ENCODE data around the gene TARBP2.
"Not testable (repeated sequence)": the region's sequence is repeated elsewhere in the genome, so short reads cannot be mapped to it uniquely, and the experiment has no call there.

TARBP2 gene

DNA sequence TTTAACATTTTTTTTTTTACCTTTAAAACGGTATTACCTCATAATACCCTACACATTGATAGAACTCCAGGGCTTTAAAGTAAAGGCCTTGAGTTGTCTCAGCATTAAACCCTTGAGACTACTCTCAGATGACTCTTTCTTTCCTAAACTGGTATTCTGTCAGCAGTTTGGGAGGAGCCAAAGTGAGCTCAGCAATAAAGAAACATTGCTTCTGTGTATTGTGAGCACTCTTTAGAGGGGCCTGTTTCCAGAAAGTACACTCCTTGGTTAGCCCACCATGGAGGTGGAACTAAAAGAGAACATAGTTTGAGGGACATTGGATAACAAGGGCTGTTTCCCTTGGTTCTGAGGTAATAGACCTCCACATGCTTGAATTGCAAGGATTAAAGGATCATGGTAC lies 22.2 kb upstream of the TARBP2 start:
- no peak for DNase-seq

DNA sequence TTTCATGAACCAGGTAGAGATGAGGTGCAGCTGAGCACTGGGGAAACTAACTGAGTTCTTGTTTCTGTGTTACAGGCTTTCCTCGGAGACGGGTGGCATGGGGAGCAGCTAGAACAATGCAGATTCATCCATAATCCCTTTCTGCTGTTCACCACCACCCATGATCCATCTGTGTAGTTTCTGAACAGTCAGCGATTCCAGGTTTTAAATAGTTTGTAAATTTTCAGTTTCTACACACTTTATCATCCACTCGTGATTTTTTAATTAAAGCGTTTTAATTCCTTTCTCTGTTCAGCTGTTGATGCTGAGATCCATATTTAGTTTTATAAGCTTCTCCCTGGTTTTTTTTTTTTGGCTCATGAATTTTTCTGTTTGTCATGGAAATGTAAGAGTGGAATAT lies 21.8 kb upstream of the TARBP2 start:
- no peak for DNase-seq

DNA sequence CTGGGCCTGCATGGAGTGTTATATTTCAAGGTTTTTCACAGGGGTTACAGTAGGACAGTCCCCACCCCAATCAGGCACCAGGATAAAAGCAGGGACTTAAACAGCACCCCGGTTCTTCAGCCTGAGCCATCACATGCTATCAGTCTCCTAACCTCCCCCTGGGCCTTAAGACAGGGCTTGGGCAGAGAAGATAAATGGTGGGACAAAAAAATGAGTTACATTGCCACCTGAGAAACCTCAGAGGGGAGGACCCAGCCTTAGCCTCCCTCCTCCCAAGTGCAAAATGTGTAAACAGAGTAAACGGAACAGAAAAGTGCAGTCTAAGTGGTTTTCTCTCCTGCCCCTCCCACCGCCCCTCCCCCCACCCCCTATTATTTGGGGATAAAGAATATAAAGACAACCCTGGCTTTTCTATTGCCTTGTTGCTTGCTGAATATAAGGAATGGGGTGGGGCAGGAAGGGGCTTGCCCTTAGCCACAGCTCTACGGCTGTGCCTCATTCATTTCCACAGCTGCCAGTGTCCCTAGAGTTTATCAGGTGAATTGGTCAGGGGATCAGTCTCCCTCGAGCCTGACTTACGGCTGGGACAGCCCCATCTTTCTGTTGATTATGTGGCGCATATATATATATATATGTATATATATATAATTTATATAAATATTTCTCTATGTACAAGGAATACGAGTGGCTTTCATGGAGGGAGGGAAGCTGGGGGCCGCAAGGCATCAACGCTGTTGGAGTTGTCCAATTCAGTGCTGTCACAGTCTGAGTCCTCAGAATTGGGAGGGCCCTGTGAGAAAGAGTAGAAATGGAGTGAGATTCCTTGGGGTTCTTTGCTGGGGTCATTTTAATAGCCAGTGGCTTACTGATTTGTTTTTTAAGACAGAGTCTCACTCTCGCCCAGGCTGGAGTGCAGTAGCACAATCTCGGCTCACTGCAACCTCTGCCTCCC lies 20.3 kb upstream of the TARBP2 start:
- DNase-seq = no peak

DNA sequence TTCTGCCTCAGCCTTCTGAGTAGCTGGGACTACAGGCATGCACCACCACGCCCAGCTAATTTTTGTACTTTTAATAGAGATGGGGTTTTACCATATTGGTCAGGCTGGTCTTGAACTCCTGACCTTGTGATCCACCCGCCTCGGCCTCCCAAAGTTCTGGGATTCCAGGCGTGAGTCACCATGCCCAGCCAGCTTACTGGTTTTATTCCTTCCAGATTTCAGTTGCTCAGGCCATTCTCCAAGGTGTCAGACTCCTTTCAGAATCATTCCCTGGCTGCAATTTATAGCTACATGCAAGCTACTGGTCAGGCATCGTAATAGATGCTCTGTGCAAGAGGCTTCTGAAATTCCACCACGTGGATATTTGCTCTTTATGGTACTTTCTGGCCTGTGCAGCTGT lies 19.6 kb upstream of the TARBP2 start:
- DNase-seq = not testable (repeated sequence)

DNA sequence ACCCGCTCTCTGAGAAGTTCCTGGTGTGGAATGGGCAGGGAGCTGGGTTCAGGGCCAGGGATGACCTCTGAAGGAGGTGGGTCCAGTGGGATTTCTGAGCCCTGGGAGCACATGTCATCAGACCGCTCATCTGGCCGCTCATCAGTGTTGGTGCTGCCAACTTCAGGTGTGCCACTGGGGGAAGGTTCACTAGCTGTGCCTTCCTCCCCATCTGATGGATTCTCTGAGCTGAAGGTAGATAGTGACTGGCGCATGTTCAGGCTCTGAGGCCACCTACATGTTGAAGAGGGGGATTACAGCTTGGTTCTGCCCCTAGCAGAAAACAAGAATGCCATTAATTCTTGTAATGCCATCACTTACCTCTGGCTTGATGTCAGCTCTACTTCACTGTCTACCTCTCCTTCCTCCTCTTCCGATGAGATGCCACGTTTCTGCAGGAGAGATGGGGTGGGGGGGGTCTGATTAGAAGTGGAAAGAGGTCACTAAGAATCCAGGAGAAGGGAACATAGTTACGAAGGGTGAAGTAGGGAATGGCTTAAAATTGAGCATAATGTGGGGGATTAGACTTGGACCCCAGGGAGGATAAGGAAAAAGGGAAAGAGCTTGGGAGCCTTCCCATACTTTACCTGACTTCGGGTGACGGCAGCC lies 19.0 kb upstream of the TARBP2 start:
- DNase-seq = no peak

DNA sequence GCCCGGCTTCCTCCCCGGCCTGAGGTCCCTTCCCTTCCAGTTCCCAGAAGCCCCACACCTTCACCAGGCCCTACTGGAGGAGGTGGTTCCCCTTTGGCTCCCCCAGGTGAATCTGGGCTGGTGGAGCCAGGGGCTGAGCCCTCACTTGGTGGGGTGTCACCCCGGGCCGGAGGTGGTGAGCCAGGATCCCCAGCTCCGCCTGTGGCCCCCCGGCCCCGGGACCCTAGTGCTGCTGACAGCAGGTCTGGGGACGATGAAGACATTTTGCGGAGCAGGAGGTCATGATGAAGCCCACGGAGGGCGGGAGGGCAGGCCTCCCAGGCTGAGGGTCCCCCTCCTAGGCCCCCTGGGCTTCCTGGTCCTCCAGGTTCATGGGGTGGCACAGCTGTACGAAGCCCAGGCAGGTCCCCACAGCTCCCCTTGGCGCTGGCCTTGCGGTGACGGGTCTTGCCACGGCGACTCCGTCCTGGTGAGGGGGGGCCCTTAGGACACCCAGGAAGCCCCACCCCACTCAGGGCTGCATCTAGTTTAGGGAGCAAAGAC lies 18.4 kb upstream of the TARBP2 start:
- DNase-seq = no peak

DNA sequence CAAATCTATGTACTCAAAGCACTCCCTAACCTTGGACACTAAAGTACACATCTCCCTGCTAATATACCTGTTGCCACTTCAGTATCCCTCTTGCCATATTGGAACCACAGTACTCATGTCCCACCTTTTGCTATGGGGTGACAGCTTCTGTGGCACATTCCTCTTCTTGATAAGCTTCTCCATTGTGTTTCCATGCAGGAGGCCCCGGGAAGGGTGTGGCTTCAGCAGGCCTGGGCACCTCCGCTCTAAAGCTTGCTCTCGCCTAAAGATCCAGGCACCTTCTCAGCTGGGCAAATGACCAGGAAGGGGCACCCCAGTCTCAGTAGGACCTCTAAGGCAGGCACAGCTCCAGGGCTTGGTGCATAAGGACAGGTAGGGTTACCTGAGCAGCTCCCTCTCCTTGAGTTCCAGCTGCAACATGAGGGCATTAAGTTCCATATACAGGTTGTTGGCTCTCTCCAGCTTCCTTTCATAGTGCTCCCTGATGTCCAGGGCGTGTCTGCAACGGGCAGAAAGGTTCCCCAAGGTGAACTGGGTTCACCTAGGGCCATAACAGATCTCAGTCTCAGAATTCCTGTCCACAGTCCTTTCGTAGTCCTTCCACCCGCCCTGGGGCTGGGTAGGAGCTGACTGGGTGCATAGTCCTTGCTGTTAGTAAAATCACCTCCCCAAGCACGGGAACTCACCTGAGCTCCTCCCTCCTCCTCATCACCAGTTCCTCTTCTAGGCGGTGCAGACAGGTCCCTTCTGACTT lies 17.7 kb upstream of the TARBP2 start:
- DNase-seq = no peak

DNA sequence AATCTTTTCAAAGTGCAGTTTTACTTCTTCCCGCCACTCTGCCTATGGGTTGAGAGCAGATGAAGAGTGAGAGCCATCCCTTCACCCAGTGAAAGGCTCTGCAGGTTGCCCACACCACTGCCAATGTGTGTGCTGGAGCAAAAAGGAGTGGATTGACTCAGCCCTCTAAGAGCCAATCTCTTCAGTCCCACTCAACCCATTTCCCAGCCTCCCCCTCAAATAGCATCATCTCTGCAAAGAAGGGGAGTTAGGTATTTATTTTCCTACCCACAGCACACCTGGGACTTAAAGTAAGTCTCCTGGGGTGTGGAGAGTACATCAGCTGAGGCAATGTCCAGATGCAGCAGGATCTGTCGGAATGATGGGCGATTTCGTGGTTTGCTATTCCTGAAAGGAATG lies 17.1 kb upstream of the TARBP2 start:
- DNase-seq = no peak

DNA sequence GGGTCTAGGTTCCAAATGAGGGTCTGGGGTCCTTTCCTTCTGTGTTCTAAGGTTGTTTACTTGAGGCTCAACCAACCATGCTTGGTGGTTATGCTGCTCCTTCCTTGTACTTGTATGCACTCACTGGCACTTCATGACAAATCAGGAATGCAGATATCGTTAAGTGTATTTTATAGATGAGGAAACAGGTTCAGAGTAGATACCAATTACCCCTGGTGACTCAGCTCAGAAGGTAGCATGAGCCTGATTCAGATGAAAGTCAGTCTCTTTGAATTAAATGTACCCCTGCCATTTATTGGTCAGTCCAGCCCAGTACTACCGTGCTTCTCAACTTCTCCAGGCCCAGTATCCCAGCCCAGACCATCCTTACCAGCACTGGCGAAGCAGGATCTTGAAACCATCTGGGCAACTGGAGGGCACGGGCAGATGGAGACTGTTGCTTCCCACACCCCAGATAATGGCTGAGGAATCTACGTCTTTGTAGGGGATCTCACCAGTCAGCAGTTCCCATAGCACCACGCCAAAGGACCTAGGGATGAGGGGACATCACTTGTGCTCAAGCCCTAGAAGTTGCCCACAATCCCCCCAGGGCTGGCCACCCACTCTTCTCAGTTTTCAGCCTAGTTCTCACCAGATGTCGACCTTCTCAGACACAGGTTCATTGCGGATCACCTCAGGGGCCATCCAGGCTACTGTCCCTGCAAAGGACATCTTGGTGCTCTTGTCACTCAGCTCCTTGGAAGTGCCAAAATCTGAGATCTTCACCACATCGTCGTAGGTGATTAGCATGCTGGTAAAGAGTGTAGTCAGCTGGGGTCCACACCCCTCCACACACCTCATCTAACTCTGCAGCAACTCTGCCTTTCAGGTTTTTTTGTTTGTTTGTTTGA lies 16.2 kb upstream of the TARBP2 start:
- no peak for DNase-seq

DNA sequence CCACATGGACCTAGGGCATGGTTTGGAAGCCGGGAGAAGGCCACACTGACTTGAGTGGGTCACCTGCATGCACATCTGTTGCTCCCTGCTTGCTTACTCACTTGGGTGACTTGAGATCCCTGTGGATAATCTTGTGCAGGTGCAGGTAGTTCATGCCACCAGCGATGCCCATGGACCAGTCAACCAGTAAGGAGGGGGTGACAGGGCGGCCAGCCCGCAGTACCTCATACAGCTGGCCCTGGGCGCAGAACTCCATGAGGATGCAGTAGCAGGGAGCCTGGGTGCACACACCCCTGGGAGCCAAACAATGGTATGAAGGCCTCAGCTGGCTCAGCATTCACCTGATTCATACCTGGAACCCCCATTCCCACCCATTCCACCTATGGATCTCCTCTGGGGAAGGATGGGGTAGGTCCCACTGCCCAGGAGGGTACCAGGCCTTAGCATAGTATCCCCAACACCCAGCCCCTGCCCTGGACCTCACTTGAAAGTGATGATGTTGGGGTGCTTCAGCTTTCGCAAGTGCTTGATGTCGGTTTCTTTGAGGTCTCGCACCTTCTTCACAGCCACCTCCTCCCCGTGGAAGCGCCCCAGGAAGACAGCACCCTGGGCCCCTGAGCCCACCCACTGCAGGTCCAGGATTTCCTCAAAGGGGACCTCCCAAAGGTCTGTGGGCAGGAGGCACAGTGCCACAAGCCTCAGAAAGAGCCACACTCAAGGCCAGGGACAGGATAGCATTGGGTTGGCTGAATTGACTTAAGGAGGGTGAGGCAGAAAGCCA lies 14.9 kb upstream of the TARBP2 start:
- DNase-seq = no peak

DNA sequence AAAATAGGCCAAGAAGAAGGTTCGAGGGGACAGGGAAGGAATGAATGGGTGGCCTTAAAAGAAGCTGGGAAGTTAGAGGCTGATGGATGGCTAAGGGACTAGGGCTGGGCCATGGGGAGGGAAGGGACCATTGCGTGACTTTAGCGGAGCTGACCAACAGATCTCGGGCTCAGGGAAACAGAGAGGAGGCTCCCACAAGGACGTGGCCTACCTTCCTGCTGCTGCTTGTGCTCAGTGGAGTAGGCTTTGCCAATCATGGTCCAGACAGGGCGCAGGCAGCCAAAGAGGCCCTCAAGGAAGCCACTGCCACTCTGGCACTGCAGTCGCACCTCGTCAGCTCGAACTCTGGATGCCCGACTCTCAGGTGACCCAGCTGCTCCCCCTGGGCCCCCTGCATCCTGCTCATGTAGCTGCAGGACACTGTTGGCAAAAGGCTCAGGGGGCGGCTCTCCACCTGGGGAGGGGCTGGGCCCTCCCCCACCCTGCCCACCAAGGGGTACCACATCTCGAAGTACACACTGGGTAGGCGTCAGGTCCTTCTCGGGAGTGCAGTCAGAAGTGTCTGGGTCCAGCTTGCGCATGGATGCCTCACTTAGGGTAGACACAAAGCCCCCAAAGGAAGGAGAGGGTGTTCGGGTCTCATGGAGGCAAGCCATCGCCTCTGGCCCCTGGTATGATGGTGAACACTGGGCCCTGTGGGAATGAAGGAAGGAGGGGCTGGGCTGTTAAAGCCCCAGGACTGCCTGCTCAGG lies 14.2 kb upstream of the TARBP2 start:
- no peak for DNase-seq

DNA sequence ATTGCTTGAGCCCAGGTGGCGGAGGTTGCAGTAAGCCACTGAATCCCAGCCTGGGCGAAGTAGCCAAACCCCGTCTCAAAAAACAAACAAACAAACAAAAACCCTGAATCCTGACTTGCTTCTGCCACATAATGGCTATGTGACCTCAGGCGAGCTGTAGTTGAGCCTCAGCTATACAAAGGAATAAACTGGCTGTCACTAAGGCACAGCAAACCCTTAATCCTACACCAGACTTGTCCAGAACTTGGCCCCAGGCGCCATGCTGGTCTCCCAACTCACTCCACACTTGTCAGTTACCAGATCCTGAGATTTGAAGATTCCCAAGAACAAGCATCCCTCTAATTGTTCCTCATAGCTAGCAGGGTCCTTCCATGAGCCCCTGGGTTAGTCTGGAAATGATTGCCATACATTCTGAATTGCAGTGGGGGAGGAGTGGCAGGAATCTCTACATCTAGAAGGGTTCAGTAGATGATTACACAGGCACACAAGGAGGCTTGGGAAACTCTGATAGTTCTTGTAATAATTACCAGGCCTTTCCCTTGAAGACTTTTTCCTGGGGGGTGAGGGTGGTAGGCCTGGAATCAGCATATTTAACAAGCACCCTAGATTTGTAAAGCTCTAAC lies 11.7 kb upstream of the TARBP2 start:
- no peak for DNase-seq

DNA sequence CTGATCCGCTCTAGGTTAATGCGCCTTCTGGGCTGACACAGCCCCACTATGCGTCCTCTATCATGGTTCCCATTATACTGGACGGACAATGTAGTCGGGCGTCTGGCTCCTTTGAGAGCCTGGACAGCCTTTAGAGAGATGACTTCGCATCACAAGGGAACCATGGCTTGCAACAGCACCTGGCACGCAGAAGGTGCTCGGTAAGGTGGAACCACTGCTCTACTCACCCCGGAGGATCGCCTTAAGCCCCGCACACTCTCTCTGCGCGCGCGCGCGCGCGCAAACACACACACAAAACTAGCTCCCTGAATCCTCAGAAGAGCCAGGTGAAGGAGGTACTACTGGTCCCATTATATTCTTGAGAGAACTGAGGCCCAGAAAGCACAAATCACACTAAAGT lies 8.9 kb upstream of the TARBP2 start:
- DNase-seq = no peak

DNA sequence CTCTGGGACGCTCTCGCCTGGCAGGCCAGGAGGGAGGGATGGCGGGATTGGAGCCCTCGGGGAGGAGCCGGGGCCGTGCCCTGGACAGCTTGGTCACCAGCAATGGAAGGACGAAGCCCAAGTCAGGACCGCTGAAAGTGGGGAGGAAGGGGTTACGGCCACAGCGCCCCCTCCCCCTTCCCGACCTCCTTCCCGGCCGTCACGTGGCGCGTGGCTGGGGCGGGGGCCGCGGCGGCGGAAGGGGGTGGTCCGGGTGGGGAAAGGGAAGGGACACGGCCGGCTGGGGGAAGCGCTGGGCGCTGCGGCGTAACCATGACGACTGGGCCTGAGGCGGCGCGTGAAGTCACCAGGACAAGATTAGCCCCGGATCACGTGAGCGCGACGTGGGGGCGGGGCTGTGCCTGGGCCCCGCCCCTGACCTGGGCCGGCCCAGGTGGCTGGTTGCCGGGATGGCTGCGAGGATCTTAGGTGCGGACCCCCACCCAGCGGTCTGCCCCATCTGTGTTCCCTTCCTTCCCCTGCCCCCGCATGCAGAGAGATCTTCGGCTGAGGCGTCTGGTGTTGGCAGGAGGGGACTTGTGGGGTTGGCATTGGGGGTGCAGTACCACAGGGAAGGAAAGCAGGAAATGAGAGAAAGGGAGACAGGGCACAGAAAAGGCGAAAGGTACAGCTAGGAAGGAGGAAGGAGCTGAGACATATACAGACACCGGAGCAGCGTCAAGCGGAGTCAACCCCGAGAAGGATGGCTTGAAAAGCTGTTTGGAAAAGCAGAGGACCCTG lies 8.1 kb upstream of the TARBP2 start:
- DNase-seq = peak; percentile 76

DNA sequence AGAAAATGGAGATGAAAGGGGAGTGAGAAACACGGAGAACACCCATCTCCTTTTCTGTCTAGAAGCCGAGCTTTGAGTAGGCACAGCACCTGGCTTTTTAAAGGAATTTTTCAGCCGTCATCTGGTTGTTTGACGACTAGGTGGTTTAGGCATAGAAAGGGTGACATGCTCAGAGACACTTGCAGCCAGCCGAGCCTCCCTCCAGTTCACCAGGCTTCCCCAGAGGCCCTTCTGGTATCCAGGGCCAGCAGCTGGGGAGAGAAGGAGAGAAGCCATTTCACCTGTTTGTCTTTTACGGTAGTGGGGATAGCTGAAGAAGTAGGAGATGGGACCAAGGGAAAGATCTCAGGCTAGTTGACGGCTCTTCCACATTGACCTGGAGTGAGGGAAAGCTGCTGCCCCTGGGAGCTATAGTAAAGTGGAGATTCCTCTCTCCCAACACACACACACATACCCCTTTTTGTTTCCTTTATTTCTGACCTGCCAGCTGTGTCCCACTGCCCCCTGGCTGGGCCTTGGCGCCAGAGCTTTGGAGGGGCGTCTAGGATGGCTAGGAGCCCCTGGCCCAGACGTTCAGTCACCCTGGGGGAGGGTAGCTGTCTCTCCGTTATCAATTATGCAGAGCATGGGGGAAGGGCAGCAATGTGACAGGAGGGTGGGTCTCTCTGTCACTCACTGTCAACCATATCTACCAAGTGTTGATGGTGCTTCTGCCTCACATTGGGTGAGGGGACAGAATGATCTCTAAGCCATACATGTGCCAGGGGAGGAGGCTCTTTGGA lies 7.3 kb upstream of the TARBP2 start:
- no peak for DNase-seq

DNA sequence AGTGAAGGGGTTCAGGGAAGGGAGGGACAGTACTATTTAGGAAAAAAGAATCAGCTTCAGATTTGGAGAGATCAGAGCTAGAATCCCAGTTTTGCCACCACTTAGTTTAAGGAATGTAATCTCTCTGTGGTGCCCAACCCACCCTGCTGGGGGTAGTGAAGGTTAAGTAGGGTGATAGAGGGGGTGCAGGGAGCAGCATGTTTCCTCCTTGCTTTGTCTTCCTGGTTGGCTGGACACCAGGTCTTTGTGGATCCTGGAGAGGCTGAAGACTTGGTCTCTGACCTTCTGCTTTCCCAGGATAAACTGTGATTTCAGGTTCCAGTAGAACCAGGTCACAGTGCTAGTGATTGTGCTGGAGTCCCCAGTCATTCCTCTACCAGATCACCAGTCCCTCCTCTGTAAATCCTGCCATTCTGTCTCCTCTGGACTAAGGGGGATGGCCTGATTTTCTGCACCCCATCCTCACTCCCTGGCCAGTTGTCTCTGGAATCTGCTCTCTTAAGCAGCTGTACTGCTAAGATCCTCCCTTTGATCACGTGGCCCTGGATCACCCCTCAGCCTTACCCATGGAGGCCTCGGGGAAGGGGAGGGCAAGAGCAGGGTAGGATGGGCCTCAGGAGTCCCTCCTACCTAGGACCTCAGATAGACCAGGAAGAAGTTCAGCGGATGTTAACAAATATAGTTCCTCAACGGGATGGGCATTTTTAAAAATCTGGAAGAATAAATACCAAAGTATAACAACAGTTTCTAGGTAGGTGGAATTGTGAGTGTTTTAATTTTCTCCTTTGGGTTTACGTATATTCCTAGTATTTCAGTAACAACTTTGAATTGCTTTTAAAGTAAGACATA lies 5.0 kb upstream of the TARBP2 start:
- no peak for DNase-seq

DNA sequence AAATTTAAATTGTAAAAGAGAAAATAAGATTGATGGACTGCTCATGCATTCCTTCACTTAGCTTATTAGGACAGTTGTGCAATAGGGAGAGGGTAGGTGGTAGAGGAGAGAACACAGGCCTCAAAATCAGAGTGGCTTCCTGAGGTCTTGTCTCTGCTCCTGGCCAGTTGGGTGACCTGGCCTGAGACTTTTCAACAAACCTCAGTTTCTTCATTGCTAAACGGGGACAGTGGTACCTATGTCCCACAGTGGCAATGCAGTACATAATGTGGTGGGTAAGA lies 4.4 kb upstream of the TARBP2 start:
- DNase-seq = no peak

DNA sequence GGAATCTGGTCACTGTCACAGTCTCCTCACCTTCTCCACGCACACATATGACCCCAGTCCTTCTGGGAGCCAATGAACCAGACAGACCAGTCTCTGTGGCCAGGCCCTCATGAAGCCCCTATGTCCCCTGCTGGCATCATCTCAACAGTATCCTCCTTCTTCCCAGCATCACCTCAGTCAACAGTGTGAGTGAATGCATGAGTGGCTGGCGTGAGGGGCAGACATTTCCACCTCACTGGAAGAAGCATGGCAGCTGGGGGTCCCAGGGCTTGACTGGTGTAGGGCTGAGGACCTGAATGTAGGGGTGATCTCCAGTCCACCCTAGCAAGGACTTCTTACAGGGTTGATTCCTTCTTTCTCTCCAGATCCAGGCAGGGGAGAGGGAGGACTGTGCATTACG lies 3.6 kb upstream of the TARBP2 start:
- no peak for DNase-seq

Data from amniotic stem cell (primary cell).